Memory B cell (primary cell): ENCODE measurements around the gene DNM1.

Source experiments
- ATAC-seq: fragments of 150-1000 bp; cut with Tn5 transposase; 2 replicates; pipeline ENCODE4 v1.10.0; 2021; ENCODE audit warnings: low read depth, mild to moderate bottlenecking, moderate library complexity
- DNase-seq, 2 donors: peaks; one replicate each; pipeline ENCODE4 v3.0.0; 2022; ENCODE audit warnings: low spot score in 2 of 2
- H3K27ac Mint-ChIP-seq: one replicate; pipeline ENCODE4 v1.8.0; 2022; ENCODE audit warnings: mild to moderate bottlenecking, moderate library complexity, mixed read lengths
- H3K27me3 Mint-ChIP-seq: one replicate; pipeline ENCODE4 v1.8.0; 2022; ENCODE audit warnings: mixed read lengths
- H3K36me3 Mint-ChIP-seq: one replicate; pipeline ENCODE4 v1.8.0; 2022; ENCODE audit warnings: mild to moderate bottlenecking, mixed read lengths
- H3K4me1 Mint-ChIP-seq: one replicate; pipeline ENCODE4 v1.8.0; 2022; ENCODE audit warnings: mixed read lengths
- H3K4me3 Mint-ChIP-seq: one replicate; pipeline ENCODE4 v1.8.0; 2022; ENCODE audit warnings: mild to moderate bottlenecking, moderate library complexity, mixed read lengths
- H3K9me3 Mint-ChIP-seq: one replicate; pipeline ENCODE4 v1.8.0; 2022; ENCODE audit warnings: mixed read lengths

DNM1 gene

DNA sequence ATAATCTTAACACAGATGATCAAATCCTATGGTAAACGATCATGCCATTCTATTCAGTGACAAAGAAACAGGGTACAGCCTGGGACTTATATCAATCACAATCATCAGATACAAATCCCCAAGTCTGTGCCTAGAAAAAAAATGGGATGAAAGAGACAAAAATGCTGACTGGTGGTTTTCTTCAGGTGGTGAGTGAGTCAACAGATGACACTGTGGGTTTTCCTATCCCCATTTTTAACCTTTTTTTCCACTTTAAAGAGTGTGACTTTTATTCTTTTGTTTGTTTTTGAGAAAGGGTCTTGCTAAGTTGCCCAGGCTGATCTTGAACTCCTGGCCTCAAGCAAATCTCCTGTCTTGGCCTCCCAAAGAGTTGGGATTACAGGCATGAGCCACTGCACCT lies 15.0 kb upstream of the DNM1 start:
- Mint-ChIP-seq H3K4me1 (peaks cover 23% of the 10 kb centered on the region), H3K27ac (no peak overlapping the region), H3K27me3 (no peaks in the 10 kb centered on the region), H3K36me3 (peaks cover 14% of the 10 kb centered on the region), H3K4me3 (no peak overlapping the region), H3K9me3 (no peaks in the 10 kb centered on the region)
- ATAC-seq (no peak), DNase-seq (no peak)

DNA sequence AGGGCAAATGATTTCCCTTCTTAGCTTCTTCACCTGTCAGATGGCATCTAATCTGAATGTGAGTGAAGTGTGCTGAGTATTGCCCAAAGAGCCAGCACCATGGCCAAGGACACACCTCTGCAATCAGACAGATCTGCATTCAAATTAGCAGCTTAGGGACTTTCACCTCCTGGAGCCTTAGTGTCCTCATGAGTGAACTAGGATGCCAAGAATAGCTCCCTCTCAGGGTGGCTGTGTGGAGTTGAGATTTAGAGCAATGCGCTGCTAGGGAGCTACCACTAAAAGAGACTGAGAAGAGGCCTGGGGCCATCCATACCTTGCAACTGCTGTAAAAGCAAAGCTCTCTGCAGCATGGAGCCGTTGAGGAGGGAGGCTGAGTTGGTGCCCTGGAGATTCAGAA lies 13.2 kb upstream of the DNM1 start:
- H3K27me3 Mint-ChIP-seq: no peaks in the 10 kb centered on the region
- peak overlapping the region; percentile 75 for H3K27ac Mint-ChIP-seq
- peaks cover 13% of the 10 kb centered on the region for H3K36me3 Mint-ChIP-seq
- H3K4me3 Mint-ChIP-seq: peak overlapping the region; percentile 81
- H3K4me1 Mint-ChIP-seq: peaks cover 23% of the 10 kb centered on the region
- no peak for ATAC-seq
- no peaks in the 10 kb centered on the region for H3K9me3 Mint-ChIP-seq
- DNase-seq: no peak

DNA sequence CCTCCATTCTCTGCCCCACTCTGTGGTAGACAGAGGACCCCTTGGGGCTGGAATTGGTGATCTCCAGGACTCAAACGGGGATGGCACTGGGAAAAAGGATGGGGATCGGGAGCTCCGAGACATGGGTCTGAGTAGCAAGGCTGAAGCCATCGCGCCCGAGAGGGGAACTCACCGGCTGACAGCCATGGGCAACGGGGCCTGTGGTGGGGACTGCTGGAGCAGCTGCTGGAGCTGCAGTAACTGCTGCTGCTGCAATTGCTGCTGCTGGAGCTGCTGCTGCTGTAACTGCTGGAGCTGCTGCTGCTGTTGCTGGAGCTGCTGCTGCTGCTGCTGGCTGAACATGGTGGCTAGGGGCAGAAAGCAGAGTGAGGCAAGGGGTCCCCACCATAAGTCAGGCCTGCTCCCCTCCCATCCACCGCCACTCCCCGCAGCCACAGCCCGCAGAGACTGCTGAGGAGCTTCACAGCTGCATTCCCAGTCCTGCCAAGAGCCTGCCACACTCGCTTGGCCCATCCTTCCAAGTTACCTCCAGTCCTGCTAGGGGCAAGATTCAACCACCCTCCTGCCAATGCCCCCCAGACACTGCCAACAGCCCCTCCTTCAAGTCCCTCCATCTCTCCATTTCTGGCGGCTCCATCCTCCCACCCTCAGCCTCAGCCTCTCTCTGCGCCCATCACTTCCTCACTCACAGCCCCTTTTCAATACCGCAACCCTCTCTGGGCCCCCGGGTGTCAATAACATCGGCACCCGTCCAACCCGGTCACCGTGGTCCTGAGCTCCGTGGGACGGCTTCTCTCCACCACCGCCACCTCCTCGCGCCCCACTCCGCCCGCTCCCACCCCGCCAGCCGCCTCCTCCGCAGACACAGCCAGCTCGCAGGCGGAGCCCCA lies 12.4 kb upstream of the DNM1 start:
- ATAC-seq (peak; percentile 31), DNase-seq (no peak)
- peaks cover 13% of the 10 kb centered on the region for H3K36me3 Mint-ChIP-seq
- no peaks in the 10 kb centered on the region for H3K27me3 Mint-ChIP-seq
- no peaks in the 10 kb centered on the region for H3K9me3 Mint-ChIP-seq
- peaks cover 23% of the 10 kb centered on the region for H3K4me1 Mint-ChIP-seq
- H3K27ac Mint-ChIP-seq: peak overlapping the region; percentile 94
- peak overlapping the region; percentile 95 for H3K4me3 Mint-ChIP-seq

DNA sequence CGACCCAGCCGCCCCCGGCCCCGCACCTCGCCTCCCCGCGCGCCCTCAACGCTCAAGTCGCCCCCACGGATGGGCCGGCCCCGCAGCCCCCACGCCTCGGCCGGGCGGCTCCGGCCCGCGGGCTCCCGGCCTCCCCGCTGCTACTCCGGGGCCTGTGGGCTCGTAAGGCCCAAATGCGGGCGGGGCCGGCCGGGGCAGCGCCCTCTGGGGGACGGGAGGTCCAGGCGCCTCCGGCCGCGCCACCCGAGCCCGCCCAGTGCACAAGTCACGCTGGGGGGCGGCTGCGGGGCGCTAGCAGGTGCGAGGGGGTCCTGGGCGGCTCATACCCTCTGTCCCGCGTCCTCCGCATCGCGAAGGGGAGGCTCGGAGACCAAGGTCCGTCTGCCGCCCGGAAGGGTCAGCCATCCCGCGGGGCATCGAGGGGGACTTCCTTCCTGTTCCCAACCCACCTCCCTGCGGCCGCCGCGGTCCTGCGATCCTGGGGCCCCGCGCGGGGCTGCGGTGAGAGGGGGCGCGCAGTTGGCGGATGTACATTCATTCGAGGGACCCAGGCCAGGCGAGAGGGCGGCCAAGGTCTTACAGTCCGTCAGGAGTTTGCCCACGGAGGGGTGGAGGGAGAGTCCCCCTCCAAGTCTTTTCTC lies 11.7 kb upstream of the DNM1 start, which contains the start of gene CIZ1:
Gene CIZ1, minus strand, starts transcription at position 167 of the 641 bp plus-strand sequence. CDS start 715 bp downstream, outside the sequence.
- Mint-ChIP-seq H3K9me3 (no peaks in the 10 kb centered on the region), H3K27ac (peak within 1 kb of the TSS; percentile 94), H3K27me3 (no peaks in the 10 kb centered on the region), H3K4me1 (peaks cover 19% of the 10 kb centered on the region), H3K4me3 (peak within 1 kb of the TSS; percentile 95), H3K36me3 (peaks cover 8% of the 10 kb centered on the region)
- DNase-seq (peak; percentile 73 to 79), ATAC-seq (peak; percentile 81)

DNA sequence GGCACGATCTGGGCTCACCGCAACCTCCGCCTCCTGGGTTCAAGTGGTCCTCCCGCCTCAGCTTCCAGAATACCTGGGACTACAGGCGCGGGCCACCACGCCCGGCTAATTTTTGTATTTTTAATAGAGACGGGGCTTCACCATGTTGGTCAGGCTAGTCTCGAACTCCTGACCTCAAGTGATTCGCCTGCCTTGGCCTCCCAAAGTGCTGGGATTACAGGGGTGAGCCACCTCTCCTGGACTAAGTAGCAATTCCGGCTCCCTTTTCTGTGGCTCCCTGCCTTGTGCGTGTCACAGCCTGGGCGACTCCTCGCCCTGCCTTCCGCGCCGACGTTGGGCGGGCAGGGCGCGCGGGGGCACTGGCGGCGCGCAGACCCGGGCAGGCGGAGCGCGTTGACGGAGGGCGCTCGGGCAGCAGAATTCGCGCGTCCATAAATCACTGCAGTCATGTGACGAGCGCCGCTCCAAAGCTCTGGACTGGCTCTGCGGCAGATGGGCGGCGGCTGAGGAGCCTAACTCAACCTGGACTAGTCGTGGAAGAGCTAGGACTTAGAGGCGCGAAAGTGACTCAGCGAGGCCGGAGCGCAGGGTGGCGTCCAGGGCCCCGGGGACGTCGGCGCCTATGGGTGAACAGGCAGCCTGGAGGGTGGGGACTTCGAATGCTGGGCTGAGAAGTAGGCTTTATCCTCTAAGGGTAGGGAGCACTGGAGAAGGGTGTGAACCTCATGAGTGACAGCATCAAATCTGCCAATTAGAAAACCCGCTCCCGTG lies 10.4 kb upstream of the DNM1 start:
- Mint-ChIP-seq H3K4me1 (peaks cover 17% of the 10 kb centered on the region), H3K36me3 (peaks cover 6% of the 10 kb centered on the region), H3K9me3 (no peaks in the 10 kb centered on the region), H3K27ac (peak overlapping the region; percentile 84), H3K4me3 (peak overlapping the region; percentile 86), H3K27me3 (no peaks in the 10 kb centered on the region)
- DNase-seq: peak in 1 of 2 donors; percentile 69
- peak; percentile 80 for ATAC-seq

DNA sequence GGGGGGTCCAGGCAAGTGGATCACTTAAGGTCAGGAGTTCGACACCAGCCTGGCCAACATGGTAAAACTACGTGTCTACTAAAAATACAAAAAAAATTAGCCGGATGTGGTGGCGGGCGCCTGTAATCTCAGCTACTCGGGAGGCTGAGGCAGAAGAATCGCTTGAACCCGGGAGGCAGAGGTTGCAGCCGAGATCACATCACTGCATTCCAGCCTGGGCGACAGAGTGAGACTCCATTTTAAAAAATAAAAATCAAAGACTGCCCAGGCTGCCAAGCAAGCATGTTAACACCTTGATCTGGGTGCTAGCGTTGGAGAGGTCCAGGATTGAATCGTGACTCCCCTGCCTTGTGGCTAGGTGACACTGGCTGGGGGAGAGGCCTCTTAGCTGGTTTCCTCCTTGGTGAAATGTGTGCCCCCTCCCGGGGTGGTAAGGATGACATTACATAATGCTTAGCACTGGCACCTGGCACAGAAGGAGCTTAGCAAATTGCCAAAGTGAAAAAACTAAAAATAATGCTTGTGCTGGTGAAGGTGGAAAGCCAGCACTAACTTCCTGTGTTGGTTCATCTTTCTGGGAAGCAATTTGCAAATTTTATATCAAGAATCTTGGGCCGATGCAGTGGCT lies 9.6 kb upstream of the DNM1 start:
- DNase-seq: no peak
- Mint-ChIP-seq H3K4me1 (peaks cover 17% of the 10 kb centered on the region), H3K27ac (no peak overlapping the region), H3K4me3 (no peak overlapping the region), H3K27me3 (no peaks in the 10 kb centered on the region), H3K36me3 (peaks cover 6% of the 10 kb centered on the region), H3K9me3 (no peaks in the 10 kb centered on the region)
- ATAC-seq: no peak

DNA sequence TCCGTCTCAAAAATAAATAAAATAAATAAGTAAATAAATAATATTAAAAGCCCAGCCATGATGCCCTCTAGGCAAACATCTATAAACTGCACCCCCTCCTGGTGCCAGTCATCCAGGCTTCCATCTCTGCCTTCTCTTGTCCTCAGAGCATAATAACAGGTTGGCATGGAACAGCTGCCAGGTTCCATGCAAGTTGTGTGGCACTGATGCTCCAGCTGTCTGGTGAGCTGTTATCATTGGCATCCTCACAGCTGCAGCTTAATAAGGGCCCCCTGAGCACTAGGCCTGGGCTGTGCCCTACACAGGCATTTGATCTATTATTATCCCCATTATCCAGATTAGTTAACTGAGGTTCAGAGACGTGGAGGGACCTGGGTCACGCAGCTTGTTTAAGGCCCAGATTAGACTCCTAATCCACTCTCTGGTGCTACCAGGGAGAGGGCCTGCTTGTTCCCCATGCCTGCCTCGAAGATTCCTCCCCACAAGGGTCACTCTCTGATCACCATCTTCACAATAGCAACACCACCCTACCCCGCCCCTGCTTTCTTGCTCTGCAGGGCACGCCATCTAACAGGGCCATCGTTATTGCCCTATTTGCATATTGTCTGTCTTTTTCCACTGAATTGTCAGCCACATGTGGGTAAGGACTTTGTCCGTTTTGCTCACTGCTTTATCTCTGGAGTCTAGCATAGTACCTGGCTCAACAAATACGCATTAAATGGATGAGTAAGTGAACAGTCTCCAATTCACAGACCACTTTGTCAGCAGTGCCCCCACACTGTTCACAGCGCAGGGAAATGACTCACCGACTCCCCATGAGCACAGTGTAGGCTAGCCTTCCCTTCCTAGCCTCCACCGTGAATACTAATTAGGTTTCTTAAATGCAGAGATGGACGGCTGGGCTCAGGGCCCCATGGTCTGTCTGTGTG lies 1.5 kb upstream of the DNM1 start:
- H3K4me3 Mint-ChIP-seq: no peak overlapping the region
- H3K27ac Mint-ChIP-seq: no peak overlapping the region
- DNase-seq: no peak
- no peak for ATAC-seq
- no peaks in the 10 kb centered on the region for H3K36me3 Mint-ChIP-seq
- peaks cover 6% of the 10 kb centered on the region for H3K27me3 Mint-ChIP-seq
- peaks cover 3% of the 10 kb centered on the region for H3K4me1 Mint-ChIP-seq
- H3K9me3 Mint-ChIP-seq: no peaks in the 10 kb centered on the region

DNA sequence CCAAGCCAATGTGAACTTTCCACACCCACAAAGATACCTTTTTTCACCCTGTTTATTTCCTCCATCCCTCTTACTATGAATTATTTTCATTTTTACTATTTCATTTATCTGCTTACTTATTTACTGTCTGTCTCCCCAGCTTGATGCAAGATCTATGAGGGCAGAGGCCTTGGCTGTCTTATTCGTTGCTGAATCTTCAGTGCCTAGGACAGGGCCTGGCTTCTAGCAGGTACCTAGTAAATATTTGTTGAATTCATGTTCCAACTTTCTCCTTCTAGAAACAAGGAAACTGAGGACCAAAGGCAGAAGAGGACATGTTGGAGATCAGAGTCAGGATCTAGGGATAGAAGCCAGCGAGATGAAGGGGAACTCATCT lies 543 bp upstream of the DNM1 start:
- Mint-ChIP-seq H3K9me3 (no peaks in the 10 kb centered on the region), H3K36me3 (no peaks in the 10 kb centered on the region), H3K27me3 (peaks cover 10% of the 10 kb centered on the region), H3K4me1 (peaks cover 3% of the 10 kb centered on the region), H3K4me3 (peak overlapping the region; percentile 71), H3K27ac (no peak overlapping the region)
- ATAC-seq (no peak), DNase-seq (no peak)

DNA sequence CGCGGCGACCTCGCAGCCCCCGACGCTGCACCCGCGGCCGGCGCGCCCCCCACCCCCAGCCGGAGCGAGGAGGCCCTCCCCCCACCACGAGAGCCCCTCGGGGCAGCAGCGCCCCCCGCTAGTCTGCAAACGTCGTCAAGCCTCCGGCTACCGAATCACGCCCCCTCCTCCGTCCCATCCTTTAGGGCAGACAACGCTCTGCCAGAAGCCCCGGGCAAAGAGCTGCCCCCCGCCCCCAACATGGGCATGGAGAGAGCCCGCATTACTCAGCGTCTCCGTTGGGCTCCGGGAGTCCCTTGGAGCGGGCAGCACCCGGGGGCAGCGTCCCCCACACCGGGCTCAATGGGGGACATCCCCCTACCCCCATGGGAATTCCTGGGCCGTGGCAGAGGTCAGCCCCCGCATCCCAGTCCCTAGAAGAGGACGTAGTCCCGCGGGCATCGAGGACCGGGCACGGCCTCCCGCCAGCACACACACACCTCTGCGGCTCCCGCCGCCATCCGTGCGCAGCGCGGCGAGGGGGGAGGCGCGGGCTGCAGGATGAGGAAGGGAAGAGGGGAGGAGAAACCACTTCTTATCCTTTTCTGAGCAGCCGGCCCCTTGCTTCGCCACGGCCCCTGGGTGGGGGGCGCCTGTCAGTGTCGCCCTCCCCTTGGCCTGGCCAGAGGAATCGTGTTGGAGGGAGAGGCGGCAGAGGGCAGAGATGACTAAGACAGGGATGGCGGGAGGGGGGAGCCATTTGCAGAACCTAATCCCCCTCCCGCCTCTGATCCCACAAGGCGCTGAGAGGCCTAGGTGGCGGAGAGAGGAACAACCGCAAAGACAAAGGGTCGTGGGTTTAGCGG lies 750 bp downstream of the DNM1 start:
- H3K27ac Mint-ChIP-seq: no peak overlapping the region
- peaks cover 13% of the 10 kb centered on the region for H3K27me3 Mint-ChIP-seq
- DNase-seq (no peak), ATAC-seq (no peak)
- peak overlapping the region; percentile 16 for H3K4me3 Mint-ChIP-seq
- H3K4me1 Mint-ChIP-seq: peaks cover 3% of the 10 kb centered on the region
- H3K36me3 Mint-ChIP-seq: no peaks in the 10 kb centered on the region
- H3K9me3 Mint-ChIP-seq: no peaks in the 10 kb centered on the region

DNA sequence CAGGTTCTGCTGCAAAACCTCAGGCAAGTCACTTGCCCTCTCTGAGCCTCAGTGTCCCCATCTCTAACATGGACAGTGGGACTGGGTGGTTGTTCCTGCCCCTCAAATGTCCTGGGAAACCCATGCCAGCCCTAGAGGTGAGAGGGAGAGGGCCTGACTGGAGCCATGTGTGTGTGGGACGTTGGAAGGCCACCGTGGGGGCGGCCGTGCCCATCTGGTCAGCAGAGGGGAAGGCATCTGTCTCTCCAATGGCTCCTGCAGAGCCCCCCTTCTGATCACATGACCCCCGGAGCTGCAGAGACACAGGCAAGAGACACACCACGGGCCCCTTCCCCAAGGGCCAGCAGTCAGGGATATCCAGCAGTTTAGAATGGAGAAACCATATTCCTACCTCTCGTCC lies 1.7 kb downstream of the DNM1 start:
- Mint-ChIP-seq H3K36me3 (no peaks in the 10 kb centered on the region), H3K27me3 (peaks cover 14% of the 10 kb centered on the region), H3K4me3 (no peak overlapping the region), H3K4me1 (peaks cover 3% of the 10 kb centered on the region), H3K27ac (no peak overlapping the region), H3K9me3 (no peaks in the 10 kb centered on the region)
- ATAC-seq (no peak), DNase-seq (no peak)

DNA sequence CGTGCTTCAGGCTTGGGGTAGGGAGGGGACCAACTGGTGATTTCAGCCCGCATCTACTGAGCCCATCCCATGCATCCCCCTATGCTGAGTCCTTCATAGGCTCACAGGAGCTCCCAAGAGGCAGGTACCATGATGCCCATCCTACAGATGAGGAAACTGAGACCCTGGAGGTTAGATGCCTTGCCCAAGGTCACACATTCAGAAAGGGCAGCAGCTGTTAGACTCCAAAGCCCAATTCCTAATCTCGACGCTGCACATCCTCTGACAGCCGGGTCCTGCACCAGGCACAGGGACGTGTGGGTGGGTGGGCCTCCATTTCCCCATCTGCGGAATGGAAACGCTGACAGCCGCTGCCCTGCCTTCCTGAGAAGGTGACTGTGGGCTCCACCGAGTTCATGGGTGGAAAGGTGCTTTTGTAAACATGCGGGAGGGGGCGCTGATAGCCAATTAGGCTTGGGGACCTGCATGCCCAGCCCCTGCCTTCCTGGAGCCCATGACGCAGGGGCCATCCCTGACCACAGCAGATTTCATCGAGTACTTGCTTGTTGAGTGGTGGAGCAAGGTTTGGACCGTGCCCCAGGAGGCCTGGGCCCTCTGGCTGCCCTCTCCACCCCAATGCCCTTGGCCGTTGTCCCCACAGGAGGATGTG lies 2.2 kb downstream of the DNM1 start:
- H3K27ac Mint-ChIP-seq: no peak overlapping the region
- no peak for DNase-seq
- H3K4me1 Mint-ChIP-seq: peaks cover 3% of the 10 kb centered on the region
- ATAC-seq: no peak
- no peaks in the 10 kb centered on the region for H3K36me3 Mint-ChIP-seq
- no peaks in the 10 kb centered on the region for H3K9me3 Mint-ChIP-seq
- peaks cover 15% of the 10 kb centered on the region for H3K27me3 Mint-ChIP-seq
- no peak overlapping the region for H3K4me3 Mint-ChIP-seq

DNA sequence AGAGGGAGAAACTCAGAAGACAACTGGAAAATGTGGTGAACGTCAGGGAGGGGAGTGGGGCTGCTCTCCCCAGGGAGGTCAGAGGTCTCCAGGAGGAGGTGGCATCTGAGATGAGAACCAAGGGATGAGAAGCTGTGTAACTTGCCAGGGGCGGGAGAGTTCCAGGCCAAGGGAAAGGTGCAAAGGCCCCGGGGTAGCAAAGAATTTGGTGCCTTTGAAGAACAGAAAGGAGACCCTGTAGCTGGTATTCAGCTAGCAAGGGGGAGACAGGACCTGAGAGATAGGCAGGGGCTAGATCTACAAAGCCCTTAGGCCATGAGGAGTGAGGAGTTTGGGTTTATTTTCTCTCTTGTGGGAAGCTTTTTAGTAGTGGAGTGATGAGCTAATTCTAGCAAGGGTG lies 3.3 kb downstream of the DNM1 start:
- no peak overlapping the region for H3K27ac Mint-ChIP-seq
- H3K4me1 Mint-ChIP-seq: peaks cover 3% of the 10 kb centered on the region
- ATAC-seq: no peak
- no peaks in the 10 kb centered on the region for H3K36me3 Mint-ChIP-seq
- H3K27me3 Mint-ChIP-seq: peaks cover 15% of the 10 kb centered on the region
- H3K9me3 Mint-ChIP-seq: no peaks in the 10 kb centered on the region
- no peak for DNase-seq
- no peak overlapping the region for H3K4me3 Mint-ChIP-seq
